Naive thymus-derived CD4-positive, alpha-beta T cell (primary cell): ENCODE measurements around the gene EFNA4. TPM values are rescaled to one million over a fixed set of nuclear protein-coding genes. Genes with fewer than 3 reads are reported as not detected.
A peak's percentile ranks its signal among the peaks of the same experiment; 100 is the strongest.

Experiments
- ATAC-seq: fragments of 150-1000 bp; cut with Tn5 transposase; 2 replicates; pipeline ENCODE4 v1.10.0; 2021; ENCODE audit warnings: mild to moderate bottlenecking, moderate library complexity
- CTCF ChIA-PET: fragments of 350-600 bp; sonication (Branson Sonifier 250); formaldehyde crosslinking; loops from one replicate; lab custom pipeline; 2021; ENCODE audit warnings: antibody characterized with exemption; lab: Charles Lee
- POLR2A ChIA-PET: fragments of 350-600 bp; sonication (Branson Sonifier 250); formaldehyde crosslinking; loops from one replicate; lab custom pipeline; 2021; ENCODE audit warnings: antibody characterized with exemption, inconsistent platforms; lab: Charles Lee
- DNase-seq, 9 donors: peaks; one replicate each; pipeline versions ENCODE4 v3.0.0 to v3.0.0-alpha.2; 2020 to 2022; ENCODE audit warnings: mixed read lengths in 1 of 9
- H3K27ac ChIP-seq: one replicate; pipeline ENCODE4 v1.7.0; 2013; ENCODE audit warnings: mild to moderate bottlenecking, low read depth, low read length, moderate library complexity
- H3K27me3 ChIP-seq, 2 donors: one replicate each; pipeline ENCODE4 v1.7.0; 2013; ENCODE audit warnings: low read length in 2 of 2, mild to moderate bottlenecking in 2 of 2, moderate library complexity in 2 of 2; ENCODE audit not compliant: control insufficient read depth in 2 of 2, insufficient read depth in 2 of 2
- H3K36me3 ChIP-seq, 3 experiments: 1 replicate in 2 of 3; 2 replicates in 1 of 3; pipeline ENCODE4 v1.7.0; 2013; ENCODE audit warnings: low read length in 3 of 3, mild to moderate bottlenecking in 3 of 3, moderate library complexity in 1 of 3; ENCODE audit not compliant: insufficient read depth in 3 of 3, control insufficient read depth in 2 of 3
- H3K4me1 ChIP-seq, 2 donors: one replicate each; pipeline ENCODE4 v1.7.0; 2013; ENCODE audit warnings: low read length in 2 of 2, mild to moderate bottlenecking in 2 of 2, moderate library complexity in 1 of 2; ENCODE audit not compliant: control insufficient read depth in 2 of 2, insufficient read depth in 2 of 2
- H3K4me3 ChIP-seq: 2 replicates; pipeline ENCODE4 v1.7.0; 2013; ENCODE audit warnings: mild to moderate bottlenecking, low read length
- H3K9me3 ChIP-seq, 3 experiments: 1 replicate in 2 of 3; 2 replicates in 1 of 3; pipeline ENCODE4 v1.7.0; 2013; ENCODE audit warnings: low read length in 3 of 3; ENCODE audit not compliant: control insufficient read depth in 2 of 3
- H3K27ac Mint-ChIP-seq, 9 donors: one replicate each; pipeline ENCODE4 v1.8.0; 2020 to 2022; ENCODE audit warnings: mixed read lengths in 9 of 9, mild to moderate bottlenecking in 8 of 9, moderate library complexity in 5 of 9, inconsistent platforms in 2 of 9
- H3K27me3 Mint-ChIP-seq, 5 donors: one replicate each; pipeline ENCODE4 v1.8.0; 2021 to 2022; ENCODE audit warnings: mixed read lengths in 5 of 5, mild to moderate bottlenecking in 1 of 5
- H3K36me3 Mint-ChIP-seq, 5 donors: one replicate each; pipeline ENCODE4 v1.8.0; 2020 to 2022; ENCODE audit warnings: mixed read lengths in 5 of 5, mild to moderate bottlenecking in 3 of 5, inconsistent platforms in 1 of 5
- H3K4me1 Mint-ChIP-seq, 7 donors: one replicate each; pipeline ENCODE4 v1.8.0; 2020 to 2022; ENCODE audit warnings: mixed read lengths in 7 of 7, mild to moderate bottlenecking in 3 of 7, inconsistent platforms in 1 of 7
- H3K4me3 Mint-ChIP-seq, 10 donors: one replicate each; pipeline ENCODE4 v1.8.0; 2020 to 2022; ENCODE audit warnings: mild to moderate bottlenecking in 10 of 10, mixed read lengths in 10 of 10, moderate library complexity in 6 of 10, inconsistent platforms in 2 of 10
- H3K9me3 Mint-ChIP-seq, 11 donors: one replicate each; pipeline ENCODE4 v1.8.0; 2020 to 2022; ENCODE audit warnings: mixed read lengths in 11 of 11, mild to moderate bottlenecking in 4 of 11, inconsistent platforms in 1 of 11, moderate library complexity in 1 of 11
- intact Hi-C, 2 donors: fragments of 100-400 bp; cut with micrococcal nuclease; formaldehyde crosslinking; loops; one replicate each; pipeline ENCODE4 v1.15.1; 2023
- polyA plus RNA-seq, 2 donors: library from polyadenylated mRNA; unstranded; fragments of 300-500 nt; fragmentation: Illumina TruSeq; gene quantifications; one replicate each; pipeline ENCODE4 v1.2.3, GENCODE V29; 2021
- total RNA-seq, 6 experiments: library from RNA in 5 of 6; stranded (reverse) in 5 of 6; gene quantifications; 1 replicate in 5 of 6; 2 replicates in 1 of 6; pipeline ENCODE4 v1.2.3 and lab custom pipeline; 2021 to 2026

EFNA4 gene
- total and polyA plus RNA-seq, 7 experiments from 2014 or later, result 2.1 to 9.4 (median 4.8) TPM

GRCh38 chr1:155079487-155080311 is 16.2 kb downstream of the EFNA4 start:
- Histone ChIP-seq H3K4me1 (peaks cover 51 to 53% of the 10 kb centered on the region in 2 donors), H3K9me3 (no peaks in the 10 kb centered on the region), H3K27ac (no peak overlapping the region), H3K27me3 (peaks cover 28 to 31% of the 10 kb centered on the region in 2 donors), H3K4me3 (peak overlapping the region; percentile 48), H3K36me3 (no peaks in the 10 kb centered on the region)
- peak overlapping the region in 8 of 9 donors; percentile 1 to 84 (median 50) for H3K27ac Mint-ChIP-seq
- peak overlapping the region; percentile 79 to 92 (median 86) for H3K4me3 Mint-ChIP-seq
- ATAC-seq (no peak), DNase-seq (peak in 2 of 9 donors; percentile 24 to 40)
- ChIA-PET POLR2A (interaction anchor here (0.6 to 1.7 kb wide), 5 partner anchors 10 to 93 kb away, joined by 3 to 8 read pairs (median 4); partner anchors contain the start of genes EFNA4 and KRTCAP2), CTCF (interaction anchor here (0.7 to 8.1 kb wide), 4 partner anchors 16 to 42 kb away, joined by 3 to 52 read pairs (median 4); partner anchors contain the start of gene EFNA4)
- peaks cover 17 to 56% (median 31%) of the 10 kb centered on the region in 5 donors for H3K27me3 Mint-ChIP-seq
- H3K36me3 Mint-ChIP-seq, result peaks cover 0 to 4% (median 0%) of the 10 kb centered on the region in 5 donors
- intact Hi-C loops, result loop anchor here (1.0 to 10.0 kb wide), 5 partner anchors 8 to 605 kb away; partner anchors contain the start of genes PBXIP1 (in 1 of the 2) and SLC50A1 (in 1 of the 2)
- peaks cover 0 to 4% (median 0%) of the 10 kb centered on the region in 11 donors for H3K9me3 Mint-ChIP-seq
- H3K4me1 Mint-ChIP-seq, result peaks cover 30 to 69% (median 55%) of the 10 kb centered on the region in 7 donors

DNA sequence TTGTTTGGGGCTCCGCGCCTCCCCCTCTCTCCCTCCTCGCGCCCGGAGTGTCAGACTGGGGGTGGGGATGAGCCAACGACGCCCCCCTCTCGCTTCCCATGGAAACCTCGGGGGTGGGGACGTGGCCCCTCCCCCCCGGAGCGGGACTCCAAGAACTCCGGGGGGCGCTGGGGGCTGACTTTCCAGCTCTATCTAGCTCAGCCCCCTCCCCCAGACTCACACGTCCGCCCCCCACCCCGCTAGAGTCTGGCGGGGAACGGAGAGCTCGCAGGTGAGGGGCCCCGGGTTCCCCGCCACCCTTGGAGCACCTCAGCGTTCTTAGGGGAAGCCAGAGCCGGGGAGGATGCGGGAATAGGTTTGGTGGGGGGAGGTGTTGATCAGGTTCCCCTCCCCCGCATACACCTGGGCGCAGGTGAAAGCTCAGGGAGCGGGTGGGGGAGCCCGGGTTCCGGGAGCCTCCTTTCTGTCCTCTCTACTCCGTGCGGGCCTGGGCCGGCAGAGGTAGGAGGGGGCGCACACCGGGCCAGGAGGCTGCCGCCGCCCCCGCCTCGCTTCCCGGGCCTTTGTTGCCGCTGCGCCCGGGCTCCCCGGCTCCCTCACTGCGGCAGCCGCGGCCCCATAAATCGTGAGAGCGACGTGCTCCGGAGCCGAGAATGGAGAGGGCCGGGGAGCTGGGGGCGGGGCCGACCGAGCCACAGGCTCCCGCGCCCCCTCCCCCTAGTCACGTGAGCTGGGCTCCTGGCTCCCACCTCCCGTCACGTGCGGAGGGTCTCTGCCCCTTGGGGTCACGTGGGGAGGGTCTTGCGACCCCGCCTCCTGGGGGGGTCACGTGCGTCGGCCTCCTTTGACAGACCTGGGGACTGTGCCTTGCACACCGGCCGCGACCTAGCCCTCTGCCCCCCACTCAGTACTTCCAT is 17.0 kb downstream of the EFNA4 start:
- H3K9me3 ChIP-seq, result no peaks in the 10 kb centered on the region
- H3K4me1 ChIP-seq, result peaks cover 54 to 55% of the 10 kb centered on the region in 2 donors
- ChIA-PET CTCF (interaction anchor here (0.6 to 8.1 kb wide), 5 partner anchors 11 to 610 kb away, joined by 3 to 52 read pairs (median 4); partner anchors contain the start of gene EFNA4), POLR2A (interaction anchor here (0.6 to 1.7 kb wide), 6 partner anchors 9 to 125 kb away, joined by 3 to 5 read pairs (median 4); partner anchors contain the start of genes EFNA4, KRTCAP2 and PBXIP1)
- Mint-ChIP-seq H3K27ac (peak overlapping the region in 1 of 9 donors; percentile 60), H3K4me1 (peaks cover 30 to 76% (median 55%) of the 10 kb centered on the region in 7 donors), H3K4me3 (peak overlapping the region; percentile 77 to 92 (median 84)), H3K9me3 (peaks cover 0 to 4% (median 0%) of the 10 kb centered on the region in 11 donors), H3K36me3 (peaks cover 0 to 4% (median 0%) of the 10 kb centered on the region in 5 donors), H3K27me3 (peaks cover 17 to 58% (median 31%) of the 10 kb centered on the region in 5 donors)
- ATAC-seq, result no peak
- H3K27ac ChIP-seq, result no peak overlapping the region
- intact Hi-C loops, result loop anchor here (5.0 to 10.0 kb wide), 3 partner anchors 57 to 606 kb away; partner anchors contain the start of genes PBXIP1 (in 1 of the 2) and SLC50A1 (in 1 of the 2)
- H3K27me3 ChIP-seq, result peaks cover 28 to 31% of the 10 kb centered on the region in 2 donors
- H3K4me3 ChIP-seq, result peak overlapping the region; percentile 51
- no peaks in the 10 kb centered on the region for H3K36me3 ChIP-seq
- peak in 3 of 9 donors; percentile 24 to 52 (median 46) for DNase-seq

DNA sequence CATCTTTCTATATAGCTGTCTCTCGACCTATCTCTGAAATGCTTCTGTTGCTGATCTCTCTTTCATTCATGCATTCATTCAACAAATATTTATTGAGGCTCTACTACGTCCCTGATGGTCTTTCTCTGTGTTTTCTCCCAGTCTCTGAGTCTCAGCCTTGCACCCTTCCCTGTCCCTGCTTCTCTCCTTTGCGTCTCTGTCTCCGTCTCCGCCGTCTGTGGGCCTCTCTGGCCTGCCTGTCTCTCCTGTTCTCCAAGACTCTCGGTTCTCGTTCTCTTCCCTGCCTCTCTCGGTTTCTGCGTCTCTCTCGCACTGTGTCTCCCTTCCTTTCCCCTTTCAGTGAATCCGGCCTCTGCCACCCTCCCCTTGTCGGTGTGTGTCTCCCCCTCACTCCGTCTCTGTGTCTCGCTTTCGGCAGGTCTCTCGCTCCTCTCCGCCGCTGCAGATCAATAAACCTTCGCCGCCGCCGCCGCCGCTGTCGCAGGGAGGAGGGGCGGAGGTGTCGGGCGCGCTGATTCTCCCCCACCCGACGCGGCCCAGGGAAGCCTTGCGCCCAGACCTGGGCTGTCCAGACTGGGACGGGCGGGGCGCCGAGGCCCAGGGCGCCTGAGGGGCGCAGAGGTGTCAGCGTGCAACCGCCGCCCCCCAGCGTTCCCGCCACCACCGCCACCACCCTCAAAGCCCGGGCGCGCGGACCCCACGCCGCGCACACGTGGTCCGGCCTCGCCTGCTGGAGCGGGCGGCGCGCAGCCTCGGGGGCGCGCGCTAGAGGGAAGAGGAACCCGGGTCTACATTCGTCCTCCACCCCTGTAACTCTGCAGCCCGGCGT is 18.1 kb downstream of the EFNA4 start:
- H3K4me1 Mint-ChIP-seq, result peaks cover 30 to 69% (median 56%) of the 10 kb centered on the region in 7 donors
- H3K36me3 Mint-ChIP-seq, result peaks cover 0 to 4% (median 0%) of the 10 kb centered on the region in 5 donors
- no peaks in the 10 kb centered on the region for H3K36me3 ChIP-seq
- peak overlapping the region; percentile 51 for H3K4me3 ChIP-seq
- ATAC-seq (no peak), DNase-seq (peak in 3 of 9 donors; percentile 38 to 52 (median 40))
- POLR2A ChIA-PET, result interaction anchor here (0.7 to 4.4 kb wide), 6 partner anchors 10 to 126 kb away, joined by 3 to 51 read pairs (median 4); partner anchors contain the start of genes EFNA4, KRTCAP2 and PBXIP1
- peak overlapping the region in 6 of 9 donors; percentile 12 to 76 (median 62) for H3K27ac Mint-ChIP-seq
- peaks cover 17 to 58% (median 31%) of the 10 kb centered on the region in 5 donors for H3K27me3 Mint-ChIP-seq
- CTCF ChIA-PET, result interaction anchor here (1.1 to 8.1 kb wide), 4 partner anchors 9 to 29 kb away, joined by 3 to 131 read pairs (median 28); partner anchors contain the start of gene EFNA4
- intact Hi-C loops, result loop anchor here (5.0 to 10.0 kb wide), 3 partner anchors 56 to 607 kb away; partner anchors contain the start of genes PBXIP1 (in 1 of the 2) and SLC50A1 (in 1 of the 2)
- H3K27ac ChIP-seq, result no peak overlapping the region
- peaks cover 61 to 63% of the 10 kb centered on the region in 2 donors for H3K4me1 ChIP-seq
- H3K9me3 ChIP-seq, result no peaks in the 10 kb centered on the region
- H3K4me3 Mint-ChIP-seq, result peak overlapping the region; percentile 77 to 92 (median 84)
- peaks cover 0 to 4% (median 0%) of the 10 kb centered on the region in 11 donors for H3K9me3 Mint-ChIP-seq
- peaks cover 28 to 31% of the 10 kb centered on the region in 2 donors for H3K27me3 ChIP-seq

DNA sequence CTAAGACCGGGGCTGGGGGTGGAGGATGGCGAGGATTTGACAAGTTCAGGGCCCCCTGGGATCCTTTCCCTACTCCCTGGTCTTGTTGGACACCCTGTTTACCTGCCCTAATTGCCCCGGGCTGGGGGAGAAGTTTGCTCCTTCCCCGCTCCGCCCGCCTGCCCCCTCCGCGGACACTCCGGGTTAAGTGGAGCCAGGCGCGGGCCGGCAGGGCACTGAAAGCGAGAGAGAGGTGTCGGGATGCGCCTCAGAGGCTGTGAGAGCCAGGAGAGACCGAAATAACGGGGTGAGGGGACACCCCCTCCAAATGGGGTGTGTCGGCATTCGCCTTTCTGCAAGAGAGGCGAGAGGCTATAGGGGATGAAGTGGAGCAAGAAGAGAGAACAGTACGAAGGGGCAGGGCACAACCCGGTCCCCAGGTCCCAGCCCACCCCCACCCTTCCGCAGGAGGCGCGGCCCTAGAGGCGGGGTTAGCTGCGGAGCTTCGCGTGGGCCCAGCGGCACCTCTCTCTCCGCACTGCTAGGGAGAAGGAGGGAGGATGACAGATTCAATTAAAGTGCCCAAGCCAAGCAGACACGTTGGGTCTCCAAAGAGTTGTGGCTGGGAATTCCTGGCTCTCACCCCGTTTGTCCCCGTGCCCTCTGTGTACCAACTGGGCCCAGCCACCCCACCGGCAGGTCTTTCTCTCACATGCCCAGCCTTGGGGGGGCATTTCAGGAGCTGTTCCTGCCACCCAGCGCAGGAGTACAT is 18.9 kb downstream of the EFNA4 start:
- peak overlapping the region; percentile 51 for H3K4me3 ChIP-seq
- Mint-ChIP-seq H3K4me1 (peaks cover 30 to 61% (median 55%) of the 10 kb centered on the region in 7 donors), H3K36me3 (peaks cover 0 to 4% (median 0%) of the 10 kb centered on the region in 5 donors), H3K27me3 (peaks cover 17 to 56% (median 31%) of the 10 kb centered on the region in 5 donors), H3K9me3 (peaks cover 0 to 4% (median 0%) of the 10 kb centered on the region in 11 donors), H3K27ac (no peak overlapping the region), H3K4me3 (peak overlapping the region; percentile 55 to 90 (median 70))
- ATAC-seq (no peak), DNase-seq (peak in 3 of 9 donors; percentile 26 to 47 (median 43))
- ChIA-PET POLR2A (interaction anchor here (1.1 to 4.4 kb wide), 2 partner anchors 18 to 24 kb away, joined by 3 to 51 read pairs; partner anchors contain the start of gene EFNA4), CTCF (interaction anchor here (1.0 to 4.7 kb wide), 3 partner anchors 9 to 21 kb away, joined by 3 to 131 read pairs (median 25); partner anchors contain the start of gene EFNA4)
- peaks cover 28 to 31% of the 10 kb centered on the region in 2 donors for H3K27me3 ChIP-seq
- intact Hi-C loops, result loop anchor here (5.0 to 10.0 kb wide), 3 partner anchors 55 to 608 kb away; partner anchors contain the start of genes PBXIP1 (in 1 of the 2) and SLC50A1 (in 1 of the 2)
- H3K9me3 ChIP-seq, result no peaks in the 10 kb centered on the region
- H3K4me1 ChIP-seq, result peaks cover 61 to 63% of the 10 kb centered on the region in 2 donors
- H3K27ac ChIP-seq, result no peak overlapping the region
- no peaks in the 10 kb centered on the region for H3K36me3 ChIP-seq
